H9 (cell line): ENCODE data around the gene ZGRF1. TPM values are rescaled to one million over a fixed set of nuclear protein-coding genes. Genes with fewer than 3 reads are reported as not detected.

Experiments used
- DNase-seq: peaks from one replicate; pipeline ENCODE4 v3.0.0-alpha.2; 2017
- H2AFZ ChIP-seq: one replicate; pipeline ENCODE4 v1.6.1; 2013; ENCODE audit warnings: mild to moderate bottlenecking, low read length, control low read depth, moderate library complexity
- H2AK5ac ChIP-seq: 2 replicates; pipeline ENCODE4 v1.6.1; 2013; ENCODE audit warnings: low read length, control low read depth, mixed read lengths; ENCODE audit not compliant: insufficient read length
- H2BK120ac ChIP-seq: one replicate; pipeline ENCODE4 v1.6.1; 2013; ENCODE audit warnings: low read depth, mild to moderate bottlenecking, low read length, control low read depth, inconsistent platforms; ENCODE audit not compliant: poor library complexity, severe bottlenecking
- H2BK12ac ChIP-seq: 2 replicates; pipeline ENCODE4 v1.6.1; 2013; ENCODE audit warnings: low read length, control low read depth, mixed read lengths, low read depth; ENCODE audit not compliant: insufficient read length
- H2BK15ac ChIP-seq: 2 replicates; pipeline ENCODE4 v1.6.1; 2013; ENCODE audit warnings: low read depth, low read length, control low read depth
- H2BK20ac ChIP-seq: one replicate; pipeline ENCODE4 v1.6.1; 2013; ENCODE audit warnings: low read depth, mild to moderate bottlenecking, low read length, control low read depth, inconsistent platforms; ENCODE audit not compliant: poor library complexity, severe bottlenecking
- H2BK5ac ChIP-seq: 2 replicates; pipeline ENCODE4 v1.6.1; 2013; ENCODE audit warnings: low read length, control low read depth, mixed read lengths; ENCODE audit not compliant: insufficient read length
- H3K14ac ChIP-seq: 2 replicates; pipeline ENCODE4 v1.6.1; 2013; ENCODE audit warnings: low read length, control low read depth; ENCODE audit not compliant: insufficient read depth
- H3K18ac ChIP-seq: 2 replicates; pipeline ENCODE4 v1.6.1; 2013; ENCODE audit warnings: low read depth, mild to moderate bottlenecking, mixed read lengths, low read length, control low read depth; ENCODE audit not compliant: insufficient read length
- H3K23ac ChIP-seq: 2 replicates; pipeline ENCODE4 v1.6.1; 2013; ENCODE audit warnings: low read length, control low read depth, mixed read lengths, low read depth; ENCODE audit not compliant: insufficient read length
- H3K23me2 ChIP-seq: 2 replicates; pipeline ENCODE4 v1.6.1; 2013; ENCODE audit warnings: low read depth, mild to moderate bottlenecking, mixed read lengths, low read length, control low read depth; ENCODE audit not compliant: insufficient read length, poor library complexity, severe bottlenecking
- H3K27ac ChIP-seq: 2 replicates; pipeline ENCODE4 v1.5.1; 2013; ENCODE audit warnings: low read length, control low read depth, mixed read lengths, low read depth; ENCODE audit not compliant: insufficient read length
- H3K27me3 ChIP-seq: 2 replicates; pipeline ENCODE4 v1.6.1; 2013; ENCODE audit warnings: low read length, control low read depth, inconsistent platforms; ENCODE audit not compliant: insufficient read depth
- H3K4ac ChIP-seq: 2 replicates; pipeline ENCODE4 v1.6.1; 2013; ENCODE audit warnings: low read depth, mild to moderate bottlenecking, control low read depth, inconsistent platforms, low read length, moderate library complexity
- H3K4me1 ChIP-seq: 2 replicates; pipeline ENCODE4 v1.6.1; 2013; ENCODE audit warnings: low read length, control low read depth, inconsistent platforms; ENCODE audit not compliant: insufficient read depth
- H3K4me2 ChIP-seq: 2 replicates; pipeline ENCODE4 v1.6.1; 2013; ENCODE audit warnings: low read length, control low read depth, mixed read lengths; ENCODE audit not compliant: insufficient read length, insufficient read depth
- H3K56ac ChIP-seq: 2 replicates; pipeline ENCODE4 v1.6.1; 2013; ENCODE audit warnings: low read depth, mild to moderate bottlenecking, mixed read lengths, low read length, control low read depth; ENCODE audit not compliant: insufficient read length
- H3K79me1 ChIP-seq: 2 replicates; pipeline ENCODE4 v1.6.1; 2013; ENCODE audit warnings: low read depth, mild to moderate bottlenecking, moderate library complexity, low read length, control low read depth, inconsistent platforms; ENCODE audit not compliant: insufficient read depth, poor library complexity, severe bottlenecking
- H3K79me2 ChIP-seq: 2 replicates; pipeline ENCODE4 v1.6.1; 2013; ENCODE audit warnings: low read length, control low read depth, inconsistent platforms; ENCODE audit not compliant: insufficient read depth
- H3K9ac ChIP-seq: 2 replicates; pipeline ENCODE4 v1.6.1; 2013; ENCODE audit warnings: low read length, control low read depth, mixed read lengths; ENCODE audit not compliant: insufficient read length; ENCODE audit errors: extremely low read depth
- H3K9me3 ChIP-seq: one replicate; pipeline ENCODE4 v1.6.1; 2013; ENCODE audit warnings: low read depth, low read length, inconsistent platforms; ENCODE audit not compliant: control insufficient read depth
- H3T11ph ChIP-seq: one replicate; pipeline ENCODE4 v1.6.1; 2013; ENCODE audit warnings: mild to moderate bottlenecking, low read length, control low read depth, inconsistent platforms
- H4K20me1 ChIP-seq: one replicate; pipeline ENCODE4 v1.6.1; 2013; ENCODE audit not compliant: control insufficient read depth, insufficient read length, insufficient read depth
- H4K5ac ChIP-seq: 2 replicates; pipeline ENCODE4 v1.6.1; 2013; ENCODE audit warnings: low read depth, mild to moderate bottlenecking, mixed read lengths, low read length, control low read depth; ENCODE audit not compliant: insufficient read length
- H4K8ac ChIP-seq: replicated peaks from 2 replicates; pipeline ENCODE4 v1.6.1; 2013; ENCODE audit warnings: low read length, control low read depth, mixed read lengths, low read depth; ENCODE audit not compliant: insufficient read length
- H4K91ac ChIP-seq: 2 replicates; pipeline ENCODE4 v1.6.1; 2013; ENCODE audit warnings: low read depth, mild to moderate bottlenecking, moderate library complexity, mixed read lengths, low read length, control low read depth; ENCODE audit not compliant: insufficient read length
- H3K27ac Mint-ChIP-seq, 3 experiments: 2 replicates in 2 of 3; 3 replicates in 1 of 3; pipeline ENCODE4 v1.8.0; 2020 to 2021; ENCODE audit warnings: mixed read lengths in 3 of 3, mild to moderate bottlenecking in 1 of 3, moderate library complexity in 1 of 3
- H3K27me3 Mint-ChIP-seq: 2 replicates; pipeline ENCODE4 v1.8.0; 2021; ENCODE audit warnings: low read depth, mild to moderate bottlenecking, moderate library complexity, mixed read lengths
- H3K36me3 Mint-ChIP-seq, 3 experiments: 2 replicates in 2 of 3; 3 replicates in 1 of 3; pipeline ENCODE4 v1.8.0; 2020 to 2021; ENCODE audit warnings: low read depth in 3 of 3, mixed read lengths in 3 of 3; ENCODE audit not compliant: insufficient read depth in 1 of 3
- H3K4me1 Mint-ChIP-seq, 2 experiments: 2 replicates each; pipeline ENCODE4 v1.8.0; 2020; ENCODE audit warnings: mixed read lengths in 2 of 2
- H3K4me3 Mint-ChIP-seq, 2 experiments: 2 replicates in 1 of 2; 3 replicates in 1 of 2; pipeline ENCODE4 v1.8.0; 2020 to 2021; ENCODE audit warnings: mild to moderate bottlenecking in 2 of 2, mixed read lengths in 2 of 2, moderate library complexity in 1 of 2
- H3K9me3 Mint-ChIP-seq, 2 experiments: 2 replicates in 1 of 2; 3 replicates in 1 of 2; pipeline ENCODE4 v1.8.0; 2020; ENCODE audit warnings: mild to moderate bottlenecking in 2 of 2, mixed read lengths in 2 of 2, moderate library complexity in 1 of 2
- WGBS: extraction: QIAGEN DNeasy Blood & Tissue Kit; methylation state at CpG from one replicate; pipeline ENCODE4 v1.1.7; 2013; ENCODE audit warnings: missing lambda C conversion rate, low lambda C conversion rate, mixed read lengths; ENCODE audit not compliant: insufficient read length; ENCODE audit errors: extremely low coverage; 5-methylcytosine and 5-hydroxymethylcytosine counted together
- total RNA-seq: library from RNA; stranded (reverse); gene quantifications from 2 replicates; pipeline ENCODE4 v1.2.1, GENCODE V29; 2021
- TF ChIP-seq, protein P1 (sequence below): fragments of 200-600 bp; sonication (generic); conservative IDR thresholded peaks from 3 replicates; pipeline ENCODE4 v1.8.0; 2021; ENCODE audit warnings: antibody characterized with exemption, mild to moderate bottlenecking

ZGRF1 gene
- total RNA-seq, 1 experiment from 2014 or later, result 38.3 TPM

DNA sequence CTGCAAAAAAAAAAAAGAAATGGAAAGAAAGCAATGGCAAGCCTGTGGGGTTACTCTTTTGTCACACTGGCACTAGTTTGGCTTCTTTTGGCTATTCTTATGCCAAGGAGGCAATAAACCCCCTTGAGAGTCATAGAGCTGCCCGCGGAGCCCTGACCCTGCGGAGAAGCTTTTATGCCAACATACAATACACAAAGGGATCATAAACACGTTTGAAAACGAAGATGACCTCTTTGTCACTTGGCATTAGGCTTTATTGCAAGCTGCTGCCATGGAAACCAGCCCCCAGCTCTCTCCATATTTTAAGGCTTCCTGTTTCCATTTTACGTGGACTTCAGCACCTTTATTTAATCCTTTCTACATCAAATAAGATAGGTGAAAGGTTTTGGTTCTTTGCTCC, 128.4 kb downstream of the ZGRF1 start:
- H3T11ph ChIP-seq, result no peak overlapping the region
- H3K27me3 ChIP-seq, result peaks cover 59% of the 10 kb centered on the region
- no peak overlapping the region for H3K14ac ChIP-seq
- H3K4ac ChIP-seq, result no peak overlapping the region
- TF ChIP-seq, protein P1, sequence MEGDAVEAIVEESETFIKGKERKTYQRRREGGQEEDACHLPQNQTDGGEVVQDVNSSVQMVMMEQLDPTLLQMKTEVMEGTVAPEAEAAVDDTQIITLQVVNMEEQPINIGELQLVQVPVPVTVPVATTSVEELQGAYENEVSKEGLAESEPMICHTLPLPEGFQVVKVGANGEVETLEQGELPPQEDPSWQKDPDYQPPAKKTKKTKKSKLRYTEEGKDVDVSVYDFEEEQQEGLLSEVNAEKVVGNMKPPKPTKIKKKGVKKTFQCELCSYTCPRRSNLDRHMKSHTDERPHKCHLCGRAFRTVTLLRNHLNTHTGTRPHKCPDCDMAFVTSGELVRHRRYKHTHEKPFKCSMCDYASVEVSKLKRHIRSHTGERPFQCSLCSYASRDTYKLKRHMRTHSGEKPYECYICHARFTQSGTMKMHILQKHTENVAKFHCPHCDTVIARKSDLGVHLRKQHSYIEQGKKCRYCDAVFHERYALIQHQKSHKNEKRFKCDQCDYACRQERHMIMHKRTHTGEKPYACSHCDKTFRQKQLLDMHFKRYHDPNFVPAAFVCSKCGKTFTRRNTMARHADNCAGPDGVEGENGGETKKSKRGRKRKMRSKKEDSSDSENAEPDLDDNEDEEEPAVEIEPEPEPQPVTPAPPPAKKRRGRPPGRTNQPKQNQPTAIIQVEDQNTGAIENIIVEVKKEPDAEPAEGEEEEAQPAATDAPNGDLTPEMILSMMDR, result no peak
- no peak overlapping the region for H3K27ac Mint-ChIP-seq
- peaks cover 15% of the 10 kb centered on the region for H3K23me2 ChIP-seq
- peaks cover 99% of the 10 kb centered on the region for H3K27me3 Mint-ChIP-seq
- no peak overlapping the region for H2BK5ac ChIP-seq
- no peak overlapping the region for H3K23ac ChIP-seq
- H3K27ac ChIP-seq, result no peak overlapping the region
- H2BK120ac ChIP-seq, result no peak overlapping the region
- DNase-seq, result no peak
- no peak overlapping the region for H2AFZ ChIP-seq
- H3K9me3 Mint-ChIP-seq, result peaks cover 0 to 12% of the 10 kb centered on the region in 2 experiments; a peak in 2 of 5 replicates
- no peaks in the 10 kb centered on the region for H3K36me3 Mint-ChIP-seq
- H3K18ac ChIP-seq, result no peak overlapping the region
- no peak overlapping the region for H4K8ac ChIP-seq
- no peak overlapping the region for H4K5ac ChIP-seq
- no peak overlapping the region for H3K4me2 ChIP-seq
- no peaks in the 10 kb centered on the region for H3K79me2 ChIP-seq
- no peak overlapping the region for H2BK15ac ChIP-seq
- no peaks in the 10 kb centered on the region for H4K20me1 ChIP-seq
- H3K56ac ChIP-seq, result no peak overlapping the region
- H2BK20ac ChIP-seq, result no peak overlapping the region
- WGBS, result no CpG with 5 or more reads among the region's 6 CpGs
- H3K4me1 ChIP-seq, result 0 out of 2 replicates have a peak, but pooled peaks cover 5% of the 10 kb centered on the region
- no peak overlapping the region for H2AK5ac ChIP-seq
- no peak overlapping the region for H3K4me3 Mint-ChIP-seq
- no peak overlapping the region for H4K91ac ChIP-seq
- H2BK12ac ChIP-seq, result no peak overlapping the region
- H3K9me3 ChIP-seq, result no peaks in the 10 kb centered on the region
- H3K79me1 ChIP-seq, result no peaks in the 10 kb centered on the region
- no peak overlapping the region for H3K9ac ChIP-seq
- H3K4me1 Mint-ChIP-seq, result peaks cover 30 to 36% of the 10 kb centered on the region in 2 experiments
